Activated CD4-positive, CD25-positive, alpha-beta regulatory T cell treated with anti-CD3 and anti-CD28 coated beads, Interleukin-2, amount 50 U/mL, for 72 hours (primary cell): ENCODE data around the gene CTNNB1.

Experiments used
- DNase-seq: peaks from one replicate; pipeline ENCODE4 v3.0.0; 2021

The CTNNB1 gene

DNA sequence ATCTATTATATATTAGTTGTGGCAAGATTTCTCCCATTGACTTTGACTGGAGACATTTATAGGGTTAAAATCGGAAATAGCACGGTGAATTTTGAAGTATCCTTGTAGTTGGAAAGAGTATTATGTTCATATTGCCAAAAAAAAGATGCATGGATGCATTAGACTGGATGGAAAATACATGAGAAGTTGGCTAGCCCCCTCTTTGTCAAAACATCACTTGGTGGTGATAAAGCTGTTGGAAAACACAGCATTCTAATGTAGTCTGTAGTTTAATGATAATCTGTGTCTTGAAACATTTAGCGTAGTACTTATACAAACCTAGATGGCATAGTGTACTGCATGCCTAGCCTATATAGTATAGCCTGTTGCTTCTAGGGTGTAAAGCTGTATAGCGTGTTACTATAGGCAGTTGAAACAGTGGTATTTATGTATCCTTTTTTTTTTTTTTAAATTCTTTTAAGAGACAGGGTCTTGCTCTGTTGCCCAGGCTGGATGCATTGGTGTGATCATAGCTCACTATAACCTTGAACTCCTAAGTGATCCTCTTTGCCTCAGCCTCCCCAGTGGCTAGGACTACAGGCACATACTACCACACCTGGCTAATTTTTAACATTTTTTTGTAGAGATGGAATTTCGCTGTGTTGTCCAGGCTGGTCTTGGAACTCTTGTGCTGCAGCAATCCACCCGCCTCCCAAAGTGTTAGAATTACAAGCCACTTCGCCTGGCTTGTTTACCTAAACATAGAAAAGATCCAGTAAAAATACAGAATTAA is 21.8 kb downstream of the CTNNB1 start:
- no peak for DNase-seq

DNA sequence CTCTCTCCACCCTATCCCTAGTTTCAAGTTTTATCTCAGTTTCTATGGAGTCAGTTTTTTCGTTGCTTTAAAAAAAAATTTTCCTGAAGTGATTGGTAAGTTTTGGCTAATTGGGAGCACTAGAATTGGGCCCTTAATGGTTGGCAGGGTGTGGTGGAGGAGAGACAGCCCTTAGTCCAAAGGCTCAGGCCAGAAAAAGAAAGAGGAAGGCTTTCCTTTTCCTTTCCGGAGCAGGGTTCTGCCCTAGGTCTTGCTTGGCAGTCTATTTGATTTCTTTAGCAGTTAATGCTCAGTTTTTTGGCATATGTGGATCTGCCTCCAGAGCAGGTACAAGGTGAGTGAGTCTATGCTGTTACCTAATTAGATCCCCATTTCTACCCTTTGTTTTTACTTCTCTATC is 22.7 kb downstream of the CTNNB1 start:
- DNase-seq, result no peak

DNA sequence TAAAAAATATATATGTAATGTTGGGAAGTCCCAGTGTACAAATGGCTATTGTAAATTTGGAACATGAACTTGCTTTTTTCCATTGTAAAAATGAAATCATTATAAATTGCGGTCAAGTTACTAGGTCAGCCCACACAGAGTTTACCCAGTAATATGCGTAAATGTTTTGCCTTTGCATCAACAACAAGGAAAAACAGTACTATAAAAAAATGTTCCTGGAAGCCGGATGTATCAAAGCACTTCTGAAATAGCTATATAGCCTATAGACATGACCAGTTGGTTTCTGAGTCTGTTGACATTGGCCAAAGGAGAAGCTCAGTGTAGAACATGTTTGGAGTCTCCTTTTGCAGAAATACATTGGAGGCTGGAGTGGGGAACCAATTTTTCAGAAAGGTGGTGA is 23.2 kb downstream of the CTNNB1 start:
- DNase-seq, result no peak

DNA sequence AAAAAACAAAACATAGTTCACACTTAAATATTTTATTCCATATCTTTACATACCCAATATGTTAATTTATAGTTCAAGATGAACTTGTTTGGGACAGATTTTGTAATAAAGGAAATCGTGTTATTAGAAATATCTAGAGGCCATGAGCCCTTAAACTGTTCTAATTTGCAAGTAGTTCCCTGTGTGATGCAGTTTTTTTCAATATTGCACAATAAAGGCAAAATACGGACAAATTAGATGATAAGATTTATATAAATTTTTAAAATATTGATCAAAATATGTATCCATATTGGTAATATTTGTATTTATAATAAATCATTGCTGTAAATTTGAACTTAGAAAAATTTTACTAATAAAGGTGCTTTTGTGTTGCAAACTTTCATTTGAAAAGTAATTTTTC is 23.8 kb downstream of the CTNNB1 start:
- no peak for DNase-seq

DNA sequence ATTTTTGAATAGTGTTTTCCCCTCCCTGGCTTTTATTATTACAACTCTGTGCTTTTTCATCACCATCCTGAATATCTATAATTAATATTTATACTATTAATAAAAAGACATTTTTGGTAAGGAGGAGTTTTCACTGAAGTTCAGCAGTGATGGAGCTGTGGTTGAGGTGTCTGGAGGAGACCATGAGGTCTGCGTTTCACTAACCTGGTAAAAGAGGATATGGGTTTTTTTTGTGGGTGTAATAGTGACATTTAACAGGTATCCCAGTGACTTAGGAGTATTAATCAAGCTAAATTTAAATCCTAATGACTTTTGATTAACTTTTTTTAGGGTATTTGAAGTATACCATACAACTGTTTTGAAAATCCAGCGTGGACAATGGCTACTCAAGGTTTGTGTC is 24.4 kb downstream of the CTNNB1 start:
- no peak for DNase-seq

DNA sequence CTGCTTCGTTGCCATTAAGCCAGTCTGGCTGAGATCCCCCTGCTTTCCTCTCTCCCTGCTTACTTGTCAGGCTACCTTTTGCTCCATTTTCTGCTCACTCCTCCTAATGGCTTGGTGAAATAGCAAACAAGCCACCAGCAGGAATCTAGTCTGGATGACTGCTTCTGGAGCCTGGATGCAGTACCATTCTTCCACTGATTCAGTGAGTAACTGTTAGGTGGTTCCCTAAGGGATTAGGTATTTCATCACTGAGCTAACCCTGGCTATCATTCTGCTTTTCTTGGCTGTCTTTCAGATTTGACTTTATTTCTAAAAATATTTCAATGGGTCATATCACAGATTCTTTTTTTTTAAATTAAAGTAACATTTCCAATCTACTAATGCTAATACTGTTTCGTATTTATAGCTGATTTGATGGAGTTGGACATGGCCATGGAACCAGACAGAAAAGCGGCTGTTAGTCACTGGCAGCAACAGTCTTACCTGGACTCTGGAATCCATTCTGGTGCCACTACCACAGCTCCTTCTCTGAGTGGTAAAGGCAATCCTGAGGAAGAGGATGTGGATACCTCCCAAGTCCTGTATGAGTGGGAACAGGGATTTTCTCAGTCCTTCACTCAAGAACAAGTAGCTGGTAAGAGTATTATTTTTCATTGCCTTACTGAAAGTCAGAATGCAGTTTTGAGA is 25.0 kb downstream of the CTNNB1 start:
- no peak for DNase-seq

DNA sequence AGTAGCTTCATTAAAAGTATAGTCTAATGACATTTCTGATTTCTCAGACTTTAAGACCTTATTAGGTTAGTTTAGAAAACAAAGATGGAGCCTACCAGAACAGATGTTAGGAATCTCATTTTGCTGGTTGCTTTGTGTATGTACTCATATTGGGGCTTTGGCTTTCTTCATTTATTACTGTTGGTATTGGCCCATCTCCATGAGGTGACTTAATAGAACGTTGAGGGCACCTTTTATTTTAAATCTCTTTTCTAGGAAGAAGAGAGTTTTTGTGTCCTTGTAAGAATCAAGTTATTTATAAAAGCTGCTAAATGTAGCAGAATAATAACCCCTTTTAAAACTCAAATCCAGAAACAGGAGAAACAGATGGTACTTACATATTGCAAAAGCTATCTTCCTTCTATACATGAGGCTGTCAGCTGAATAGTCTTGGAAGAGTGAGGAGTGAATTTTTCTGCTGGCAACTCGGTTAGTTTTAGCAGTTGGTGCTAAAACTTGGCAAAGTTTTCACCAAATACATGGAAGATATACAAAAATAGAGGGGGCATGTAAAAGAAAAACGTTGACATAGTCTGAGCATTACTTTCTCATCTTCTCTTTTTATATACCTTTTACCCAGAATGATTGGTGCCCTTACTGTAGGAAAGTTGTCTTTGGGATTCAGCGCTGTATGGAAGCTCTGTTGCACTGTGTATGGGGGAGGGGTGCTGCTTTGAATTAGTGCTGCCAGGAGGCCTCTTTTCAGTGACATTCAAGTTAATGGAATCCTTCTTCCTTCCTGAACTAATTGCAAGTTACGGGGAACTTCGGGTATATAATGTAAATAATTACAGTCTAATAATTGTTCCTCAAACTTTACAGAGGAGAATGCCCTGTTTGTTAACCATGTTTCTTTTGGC is 35.8 kb downstream of the CTNNB1 start:
- DNase-seq, result no peak

DNA sequence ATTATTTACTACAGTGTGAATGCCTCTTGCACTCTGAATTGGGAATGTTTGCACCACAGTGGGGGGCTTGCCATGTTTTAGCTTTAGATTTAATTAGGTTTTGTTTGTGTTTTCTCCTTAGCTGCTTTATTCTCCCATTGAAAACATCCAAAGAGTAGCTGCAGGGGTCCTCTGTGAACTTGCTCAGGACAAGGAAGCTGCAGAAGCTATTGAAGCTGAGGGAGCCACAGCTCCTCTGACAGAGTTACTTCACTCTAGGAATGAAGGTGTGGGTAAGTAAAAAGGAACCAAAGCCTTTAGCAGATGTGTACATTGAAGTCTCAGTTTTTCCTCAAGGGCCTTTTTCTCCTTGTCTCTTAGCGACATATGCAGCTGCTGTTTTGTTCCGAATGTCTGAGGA is 36.9 kb downstream of the CTNNB1 start:
- no peak for DNase-seq

DNA sequence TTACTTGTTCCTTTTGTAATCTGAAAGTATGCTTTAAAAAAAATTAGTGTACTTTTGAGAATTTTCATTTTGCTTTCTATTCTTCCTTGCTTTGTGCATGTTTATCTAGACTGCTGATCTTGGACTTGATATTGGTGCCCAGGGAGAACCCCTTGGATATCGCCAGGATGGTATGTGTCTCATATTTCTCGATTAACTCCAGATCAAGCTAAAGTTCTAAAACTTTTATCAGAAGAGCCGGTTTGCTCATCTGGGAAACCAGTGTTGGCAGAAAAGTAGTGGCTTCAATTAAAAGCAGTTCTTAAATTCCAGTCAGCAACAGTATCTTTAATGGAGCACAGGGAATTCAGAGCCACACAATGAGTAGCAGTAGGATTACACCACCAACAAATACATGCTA is 38.6 kb downstream of the CTNNB1 start:
- no peak for DNase-seq

DNA sequence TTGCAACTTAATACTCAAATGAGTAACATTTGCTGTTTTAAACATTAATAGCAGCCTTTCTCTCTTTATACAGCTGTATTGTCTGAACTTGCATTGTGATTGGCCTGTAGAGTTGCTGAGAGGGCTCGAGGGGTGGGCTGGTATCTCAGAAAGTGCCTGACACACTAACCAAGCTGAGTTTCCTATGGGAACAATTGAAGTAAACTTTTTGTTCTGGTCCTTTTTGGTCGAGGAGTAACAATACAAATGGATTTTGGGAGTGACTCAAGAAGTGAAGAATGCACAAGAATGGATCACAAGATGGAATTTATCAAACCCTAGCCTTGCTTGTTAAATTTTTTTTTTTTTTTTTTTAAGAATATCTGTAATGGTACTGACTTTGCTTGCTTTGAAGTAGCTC is 40.3 kb downstream of the CTNNB1 start:
- no peak for DNase-seq

DNA sequence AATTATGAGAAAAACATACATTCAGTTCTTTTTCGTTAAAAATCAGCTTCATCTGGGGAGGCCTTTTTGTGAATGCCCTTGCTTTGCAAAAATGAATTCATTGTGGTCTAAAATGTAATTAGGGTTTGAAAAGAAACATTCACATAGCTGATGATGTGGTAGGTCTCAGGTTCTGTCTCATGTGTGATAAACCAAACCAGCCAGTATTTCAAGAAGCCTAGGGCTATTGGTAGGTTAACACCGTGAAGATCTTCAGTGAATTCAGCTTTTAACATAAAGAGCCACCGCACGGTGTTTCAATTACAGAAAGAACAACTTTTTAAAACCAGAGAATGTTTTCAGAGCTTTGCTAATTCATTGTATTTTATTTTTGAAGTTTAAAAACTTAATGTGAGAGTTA is 41.9 kb downstream of the CTNNB1 start:
- DNase-seq, result no peak

DNA sequence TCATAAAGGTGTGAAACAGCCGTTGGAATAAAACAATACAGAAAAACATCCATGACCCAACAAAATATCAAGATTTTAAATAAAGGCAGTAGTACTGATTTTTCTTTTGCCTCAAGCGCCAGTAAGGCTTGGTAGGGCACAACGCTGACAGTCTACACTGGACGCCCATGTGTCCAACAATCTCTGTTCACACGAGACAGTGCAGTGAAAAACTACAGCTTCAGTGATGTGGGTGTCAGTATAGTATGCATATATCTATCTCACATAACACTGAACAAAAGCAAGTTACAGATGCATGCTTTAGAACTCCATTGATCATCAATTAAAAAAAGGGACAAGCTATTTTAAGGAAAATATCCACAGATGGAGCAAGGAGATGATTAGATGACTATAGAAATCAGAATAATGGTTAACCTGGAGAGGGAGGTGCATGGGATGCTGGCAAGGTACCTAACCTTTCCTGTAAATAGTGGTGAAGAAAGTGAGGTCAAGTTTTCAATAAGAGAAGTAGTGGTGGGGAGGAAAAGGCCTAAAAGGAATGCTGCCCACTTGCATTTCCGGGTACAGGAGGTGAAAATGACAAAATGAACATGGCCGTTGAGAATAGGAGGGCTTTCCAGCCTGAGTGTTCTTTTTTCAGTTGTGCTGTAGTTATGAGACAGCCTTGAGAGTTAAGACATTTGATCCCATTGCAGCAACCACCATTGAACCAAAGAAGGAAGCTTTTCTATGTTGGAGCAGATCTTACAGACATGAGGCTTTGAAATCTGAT is 42.7 kb downstream of the CTNNB1 start:
- no peak for DNase-seq

DNA sequence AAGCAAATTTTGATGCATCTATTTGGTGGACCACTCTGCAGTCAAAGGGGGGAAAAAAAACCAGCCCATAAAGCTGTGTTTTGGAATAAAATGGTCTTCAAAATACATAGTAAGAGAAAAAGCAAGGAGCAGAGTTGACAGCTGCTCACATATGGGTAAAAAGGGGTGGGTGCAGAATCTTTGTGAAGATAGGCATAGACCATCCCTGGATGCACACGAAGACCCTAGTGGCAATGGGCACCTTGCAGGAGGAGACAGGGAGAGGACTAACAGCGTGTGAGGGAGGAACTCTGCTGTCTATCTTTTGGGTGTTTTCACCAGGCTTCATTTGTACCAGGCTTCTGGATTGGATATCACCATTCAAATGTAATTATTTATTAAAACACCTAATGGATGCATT is 43.9 kb downstream of the CTNNB1 start:
- no peak for DNase-seq

DNA sequence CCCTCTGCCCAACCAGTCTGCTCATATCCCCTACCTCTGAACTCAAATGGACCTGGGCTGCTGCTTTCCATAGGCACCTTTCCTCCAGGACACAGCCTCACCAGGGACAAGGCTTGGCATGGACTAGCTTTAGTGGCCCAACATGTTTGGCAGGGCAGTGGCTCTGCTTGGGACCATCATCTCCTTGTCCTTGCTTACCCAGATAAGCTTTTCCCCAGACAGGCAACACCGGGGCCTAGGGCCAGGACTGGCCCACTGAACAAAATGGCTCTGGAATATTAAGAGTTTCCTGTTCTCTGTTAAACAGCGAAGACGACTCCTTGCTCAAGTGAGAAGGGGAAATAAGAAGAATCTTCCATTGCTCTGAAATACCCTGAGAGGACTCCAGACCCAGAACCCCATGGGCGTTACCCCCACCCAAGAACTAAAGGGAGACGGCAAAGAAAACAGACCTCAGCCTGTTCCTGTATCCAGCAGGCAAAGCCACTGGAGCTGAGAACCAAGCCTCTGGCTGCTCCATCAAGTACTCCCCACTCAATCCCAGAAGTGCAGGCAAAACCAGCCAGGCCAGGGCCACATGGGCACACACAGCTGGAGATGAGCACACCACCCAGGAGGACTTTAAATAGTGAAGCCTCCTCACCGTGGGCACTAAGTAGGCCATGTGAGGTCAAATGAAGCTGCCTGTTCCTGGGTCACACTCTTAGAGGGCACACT is 45.5 kb downstream of the CTNNB1 start:
- no peak for DNase-seq

DNA sequence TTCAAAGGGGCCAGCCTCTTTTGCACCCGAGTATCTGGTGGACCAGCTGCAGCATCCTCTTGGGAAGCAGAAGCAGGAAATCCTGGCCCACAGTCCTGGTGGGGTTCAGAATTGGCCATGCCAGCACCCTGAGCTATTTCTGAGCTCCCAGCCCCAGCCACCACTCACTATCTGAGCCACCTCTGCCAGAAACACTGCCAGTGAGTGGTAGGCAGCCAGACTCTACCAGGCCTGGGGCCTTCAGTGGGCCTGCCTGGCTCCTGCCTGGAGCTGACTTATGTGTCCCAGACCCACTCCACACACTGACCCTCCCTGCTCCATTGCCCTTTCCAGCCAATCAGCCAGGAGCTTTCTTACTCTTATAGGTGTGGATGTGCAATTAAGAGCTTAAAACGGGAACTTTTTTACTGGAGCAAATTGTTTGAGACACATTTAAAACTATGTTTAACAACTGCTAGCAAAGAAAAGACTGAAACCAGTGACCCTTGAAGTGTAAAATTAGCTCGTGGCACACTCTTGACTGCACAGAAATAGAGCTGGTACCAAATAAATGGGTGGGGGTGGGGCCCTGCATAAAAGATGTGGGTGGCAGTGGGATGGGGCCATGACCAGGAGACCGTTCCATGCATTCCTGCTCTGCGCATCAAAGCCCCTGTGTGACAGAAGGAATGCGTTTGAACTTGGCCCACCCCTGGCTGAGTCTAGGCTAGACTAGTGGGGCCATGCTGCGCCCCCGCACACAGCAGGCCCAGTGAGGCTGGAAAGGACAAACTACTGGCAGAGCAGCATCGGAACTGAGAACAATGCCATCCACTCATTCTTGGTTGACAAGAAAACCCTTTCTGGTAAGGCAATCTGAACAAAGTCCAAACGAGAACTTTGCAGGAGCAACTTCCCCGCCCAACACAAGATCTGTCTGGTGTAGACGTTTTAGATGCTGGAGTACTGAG is 48.0 kb downstream of the CTNNB1 start:
- DNase-seq, result no peak

DNA sequence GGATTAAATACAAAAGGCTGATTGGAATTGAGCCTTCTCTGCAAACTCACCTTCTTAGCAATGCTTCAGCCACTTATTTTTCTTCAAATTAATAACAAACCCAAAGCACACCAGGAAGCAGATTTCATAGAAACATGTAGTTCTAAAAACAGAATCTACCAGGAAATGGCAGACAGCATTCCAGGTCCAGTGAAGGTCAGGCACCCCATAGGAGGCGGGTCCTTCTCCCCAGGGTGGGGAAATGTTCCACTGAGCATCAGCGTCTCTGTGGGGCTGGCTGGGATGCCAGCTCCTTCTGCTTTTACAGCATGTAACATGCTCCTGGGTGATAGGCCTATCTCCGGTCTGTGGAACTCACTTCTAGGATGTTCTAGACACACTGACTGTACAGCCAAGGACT is 49.2 kb downstream of the CTNNB1 start:
- no peak for DNase-seq

DNA sequence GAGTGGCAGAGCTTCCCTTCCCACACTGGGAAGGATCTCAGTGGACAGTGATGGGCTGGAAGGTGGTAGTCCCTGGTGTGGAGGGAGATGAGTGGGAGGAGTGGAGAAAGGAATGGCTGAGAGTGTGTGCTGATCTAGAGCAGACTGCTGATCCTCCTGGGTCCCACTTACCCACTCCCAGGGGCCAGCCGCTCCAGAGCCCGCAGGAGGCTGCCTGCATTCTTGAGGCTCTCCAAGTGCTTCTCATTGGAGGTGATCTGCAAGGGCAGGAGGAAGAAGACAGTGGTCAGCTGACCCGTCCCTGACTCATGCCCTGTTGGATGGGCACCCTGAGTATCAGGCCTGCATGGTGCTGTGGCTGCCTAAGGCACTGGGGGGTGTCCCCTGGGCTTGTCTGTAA is 50.0 kb downstream of the CTNNB1 start:
- DNase-seq, result no peak

DNA sequence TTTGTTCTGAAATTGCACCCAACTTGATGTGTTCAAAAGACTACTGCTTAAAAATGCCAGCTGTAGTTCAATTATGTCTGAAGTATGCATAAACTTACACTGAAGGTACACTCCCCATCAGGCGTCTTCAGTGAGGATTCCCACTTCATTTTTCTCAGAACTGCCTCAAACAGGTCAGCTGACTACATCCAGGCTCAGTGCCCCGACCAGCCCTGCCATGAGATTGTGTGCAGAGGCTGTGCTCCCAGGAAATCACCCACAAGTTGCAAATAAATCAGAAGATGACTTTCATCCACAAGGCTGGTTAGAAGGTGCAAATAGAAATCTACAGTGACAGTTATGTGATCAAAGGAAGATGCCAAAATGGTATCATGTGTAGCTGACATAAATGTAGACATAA is 51.5 kb downstream of the CTNNB1 start:
- no peak for DNase-seq

DNA sequence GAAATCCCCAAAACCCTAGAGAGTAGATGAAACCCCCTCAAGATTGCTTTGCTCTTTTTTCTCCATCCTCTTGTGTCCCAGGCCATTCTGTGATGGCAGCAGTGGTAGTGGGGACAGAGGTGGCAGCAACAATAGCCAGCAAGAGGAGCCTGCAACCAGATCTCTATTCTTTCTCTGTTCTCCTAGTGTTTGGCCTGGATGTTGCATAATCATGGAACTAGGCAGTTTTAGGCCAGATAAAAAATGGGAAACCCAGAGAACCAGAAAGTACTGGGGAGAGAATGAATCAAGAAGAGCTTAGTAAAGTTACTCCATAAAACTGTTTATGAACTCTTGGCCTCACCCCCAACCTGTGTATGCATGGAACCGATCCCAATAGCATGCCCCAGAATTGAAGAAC is 52.3 kb downstream of the CTNNB1 start:
- no peak for DNase-seq

DNA sequence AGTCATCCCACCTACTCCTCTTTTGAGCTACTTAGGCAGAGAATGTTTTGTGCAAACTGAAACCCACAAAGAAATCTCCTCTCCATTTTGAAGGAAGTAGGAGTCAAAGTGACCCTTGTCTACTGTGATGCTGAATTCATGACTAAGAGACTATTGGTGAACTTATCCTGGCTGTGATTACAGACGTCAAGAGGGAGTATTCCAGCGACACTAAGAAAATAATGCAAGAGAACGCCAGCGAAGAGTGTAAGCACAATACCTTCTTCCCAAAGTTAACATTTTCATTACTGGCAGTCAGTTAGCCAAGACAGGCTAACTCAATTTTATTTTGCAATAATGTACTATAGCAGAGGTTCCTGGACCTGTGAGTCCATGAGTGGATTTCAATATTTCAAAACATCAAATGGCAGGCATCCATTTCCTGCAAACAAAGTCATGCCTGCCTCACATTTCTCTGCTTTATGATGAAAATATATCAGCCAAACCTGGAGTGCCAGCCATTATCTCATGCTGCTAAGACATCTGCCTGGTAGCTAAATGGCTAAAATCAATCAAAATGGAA is 59.0 kb downstream of the CTNNB1 start:
- DNase-seq, result no peak
